ENCODE data around the gene NR5A1.

The NR5A1 gene

GRCh38 chr9:124500028-124500795, 7.0 kb downstream of the NR5A1 start:
- H3K4me3 ChIP-seq (ENCODE audit: low read depth, low read length): no peak overlapping the region

- no peak overlapping the region for H3K4me3 ChIP-seq (ENCODE audit: low read depth, low read length)
These were observed 8.0 kb downstream of the NR5A1 start for GRCh38 chr9:124499216-124499615.

- H3K4me3 ChIP-seq (ENCODE audit: low read depth, low read length): no peak overlapping the region
These were observed 8.6 kb downstream of the NR5A1 start for GRCh38 chr9:124498499-124499146.

GRCh38 chr9:124498040-124498439, 9.2 kb downstream of the NR5A1 start:
- no peak overlapping the region for H3K4me3 ChIP-seq (ENCODE audit: low read depth, low read length)

- no peak overlapping the region for H3K4me3 ChIP-seq (ENCODE audit: low read depth, low read length)
These were observed 9.8 kb downstream of the NR5A1 start for GRCh38 chr9:124497441-124497840.

GRCh38 chr9:124496463-124496862, 10.7 kb downstream of the NR5A1 start:
- H3K4me3 ChIP-seq (ENCODE audit: low read depth, low read length): no peak overlapping the region

GRCh38 chr9:124496075-124496449, 11.1 kb downstream of the NR5A1 start:
- H3K4me3 ChIP-seq (ENCODE audit: low read depth, low read length): no peak overlapping the region

- no peak overlapping the region for H3K4me3 ChIP-seq (ENCODE audit: low read depth, low read length)
These were observed 11.8 kb downstream of the NR5A1 start for GRCh38 chr9:124495126-124496074.

GRCh38 chr9:124493794-124494479, 13.3 kb downstream of the NR5A1 start:
- H3K4me3 ChIP-seq (ENCODE audit: low read depth, low read length): no peak overlapping the region

GRCh38 chr9:124493218-124493617, 14.0 kb downstream of the NR5A1 start:
- no peak overlapping the region for H3K4me3 ChIP-seq (ENCODE audit: low read depth, low read length)

- no peak overlapping the region for H3K4me3 ChIP-seq (ENCODE audit: low read depth, low read length)
These were observed 14.4 kb downstream of the NR5A1 start for GRCh38 chr9:124492818-124493217.

GRCh38 chr9:124491049-124491975, 15.9 kb downstream of the NR5A1 start:
- no peak overlapping the region for H3K4me3 ChIP-seq (ENCODE audit: low read depth, low read length)

- H3K4me3 ChIP-seq (ENCODE audit: low read depth, low read length): no peak overlapping the region
These were observed 17.2 kb downstream of the NR5A1 start for GRCh38 chr9:124490004-124490403.

- no peak overlapping the region for H3K4me3 ChIP-seq (ENCODE audit: low read depth, low read length)
These were observed 18.0 kb downstream of the NR5A1 start for GRCh38 chr9:124489222-124489621.

GRCh38 chr9:124488641-124489210, 18.5 kb downstream of the NR5A1 start:
- no peak overlapping the region for H3K4me3 ChIP-seq (ENCODE audit: low read depth, low read length)

GRCh38 chr9:124487260-124488182, 19.7 kb downstream of the NR5A1 start:
- H3K4me3 ChIP-seq (ENCODE audit: low read depth, low read length): no peak overlapping the region

GRCh38 chr9:124486778-124487259, 20.4 kb downstream of the NR5A1 start:
- no peak overlapping the region for H3K4me3 ChIP-seq (ENCODE audit: low read depth, low read length)

GRCh38 chr9:124485936-124486335, 21.3 kb downstream of the NR5A1 start:
- H3K4me3 ChIP-seq (ENCODE audit: low read depth, low read length): no peak overlapping the region

Data from iPS-11a (cell line).